SK-N-DZ (cell line): ENCODE measurements around the gene KRTAP9-8. TPM values are rescaled to one million over a fixed set of nuclear protein-coding genes. Genes with fewer than 3 reads are reported as not detected.
"Not testable (repeated sequence)": the region's sequence is repeated elsewhere in the genome, so short reads cannot be mapped to it uniquely, and the experiment has no call there.

ENCODE experiments used
- DNase-seq: peaks from one replicate; pipeline ENCODE4 v3.0.0-alpha.2; 2015; ENCODE audit warnings: low spot score
- polyA plus RNA-seq, 2 experiments: library from polyadenylated mRNA; depleted of rRNA; stranded (reverse); fragments of >200 nt; gene quantifications; 2 replicates each; pipeline ENCODE4 v1.2.3, GENCODE V29; 2014

The KRTAP9-8 gene, protein sequence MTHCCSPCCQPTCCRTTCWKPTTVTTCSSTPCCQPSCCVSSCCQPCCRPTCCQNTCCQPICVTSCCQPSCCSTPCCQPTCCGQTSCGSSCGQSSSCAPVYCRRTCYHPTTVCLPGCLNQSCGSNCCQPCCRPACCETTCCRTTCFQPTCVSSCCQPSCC
- polyA plus RNA-seq (2014; cell fraction: cytosol; rRNA removed): not detected in 2 replicates
- not detected in 2 replicates for polyA plus RNA-seq (2014; cell fraction: nucleus; rRNA removed)

DNA sequence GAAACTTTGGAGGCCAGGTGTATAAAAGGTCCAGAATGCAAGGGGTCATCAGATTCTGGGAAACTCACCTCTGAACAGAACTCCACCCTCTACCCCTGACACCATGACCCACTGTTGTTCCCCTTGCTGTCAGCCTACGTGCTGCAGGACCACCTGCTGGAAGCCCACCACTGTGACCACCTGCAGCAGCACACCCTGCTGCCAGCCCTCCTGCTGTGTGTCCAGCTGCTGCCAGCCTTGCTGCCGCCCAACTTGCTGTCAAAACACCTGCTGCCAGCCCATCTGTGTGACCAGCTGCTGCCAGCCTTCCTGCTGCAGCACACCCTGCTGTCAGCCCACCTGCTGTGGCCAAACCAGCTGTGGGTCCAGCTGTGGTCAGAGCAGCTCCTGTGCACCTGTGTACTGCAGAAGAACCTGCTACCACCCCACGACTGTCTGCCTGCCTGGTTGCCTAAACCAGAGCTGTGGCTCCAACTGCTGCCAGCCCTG lies at the start of gene KRTAP9-8:
TSS of gene KRTAP9-8 (plus strand) at position 51 of the 489 bp plus-strand sequence. CDS start at position 104, 53 bp downstream.
- DNase-seq: not testable (repeated sequence)

DNA sequence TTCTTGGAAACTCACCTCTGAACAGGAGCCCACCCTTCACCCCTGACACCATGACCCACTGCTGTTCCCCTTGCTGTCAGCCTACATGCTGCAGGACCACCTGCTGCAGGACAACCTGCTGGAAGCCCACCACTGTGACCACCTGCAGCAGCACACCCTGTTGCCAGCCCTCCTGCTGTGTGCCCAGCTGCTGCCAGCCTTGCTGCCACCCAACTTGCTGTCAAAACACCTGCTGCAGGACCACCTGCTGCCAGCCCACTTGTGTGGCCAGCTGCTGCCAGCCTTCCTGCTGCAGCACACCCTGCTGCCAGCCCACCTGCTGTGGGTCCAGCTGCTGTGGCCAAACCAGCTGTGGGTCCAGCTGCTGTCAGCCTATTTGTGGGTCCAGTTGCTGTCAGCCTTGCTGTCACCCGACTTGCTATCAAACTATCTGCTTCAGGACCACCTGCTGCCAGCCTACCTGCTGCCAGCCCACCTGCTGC lies 47.9 kb upstream of the KRTAP9-8 start, which contains the start of gene KRTAP9-1:
TSS of gene KRTAP9-1 (plus strand) at position 51 of the 482 bp plus-strand sequence. CDS start at position 51, 0 bp downstream.
- not testable (repeated sequence) for DNase-seq

- DNase-seq: no peak
These were observed 47.5 kb upstream of the KRTAP9-8 start for GRCh38 chr17:41190328-41190727.

- DNase-seq: no peak
These were observed 41.7 kb upstream of the KRTAP9-8 start for GRCh38 chr17:41196068-41196467.

DNA sequence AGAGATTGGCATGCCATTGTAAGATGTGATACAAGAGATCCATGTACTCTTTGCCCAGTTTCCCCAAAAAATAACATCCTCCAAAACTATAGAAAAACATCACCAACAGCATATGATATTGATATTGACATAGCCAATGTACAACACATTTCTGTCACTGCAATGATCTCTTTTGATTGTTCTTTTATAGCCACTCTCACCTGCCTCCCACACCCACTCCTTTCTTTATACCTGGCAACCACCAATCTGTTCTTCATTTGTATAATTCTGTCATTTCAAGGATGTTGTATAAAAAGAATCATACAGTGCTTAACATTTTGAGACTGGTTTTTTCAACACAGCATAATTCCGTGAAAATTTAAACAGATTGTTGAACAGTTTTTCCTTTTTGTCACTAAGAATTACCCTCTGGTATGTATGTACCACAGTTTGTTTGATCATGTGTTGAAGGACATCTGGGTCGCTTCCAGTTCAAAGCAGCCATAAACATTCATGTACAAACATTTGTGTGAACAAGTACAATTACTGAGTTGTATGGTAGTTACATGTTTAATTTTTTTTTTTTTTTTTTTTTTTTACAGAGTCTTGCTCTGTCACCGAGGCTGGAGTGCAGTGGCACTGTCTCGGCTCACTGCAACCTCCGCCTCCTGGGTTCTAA lies 38.2 kb upstream of the KRTAP9-8 start:
- DNase-seq: no peak

DNA sequence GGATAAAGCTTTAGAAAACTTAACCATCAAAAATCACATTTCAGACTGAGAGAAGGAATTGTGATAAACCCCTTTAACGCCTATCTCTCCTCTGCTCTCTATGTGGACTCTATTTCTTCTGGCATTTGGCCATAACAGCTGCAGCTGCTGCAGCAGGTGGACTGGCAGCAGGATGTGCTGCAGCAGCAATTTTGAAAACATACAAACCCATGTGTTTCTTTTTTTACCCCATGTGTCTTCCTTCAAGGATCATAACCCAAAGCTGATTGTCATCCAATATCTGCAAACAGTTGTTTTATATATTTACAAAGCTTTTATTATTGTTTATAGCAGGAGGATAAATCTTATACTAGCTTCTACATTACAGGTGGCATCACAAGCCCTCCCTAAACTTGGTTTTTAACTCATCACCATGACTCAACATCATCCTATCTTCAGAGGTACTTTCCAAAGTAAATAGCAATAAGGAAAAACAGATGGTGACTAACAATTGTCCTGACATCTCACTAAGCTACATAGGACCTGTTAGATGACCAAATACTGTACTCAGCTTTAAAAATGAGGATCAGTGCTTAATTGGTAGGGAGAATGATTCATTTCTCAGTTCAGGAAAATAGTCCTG lies 25.8 kb upstream of the KRTAP9-8 start:
- no peak for DNase-seq

GRCh38 chr17:41212524-41213169 lies 25.2 kb upstream of the KRTAP9-8 start:
- no peak for DNase-seq

DNA sequence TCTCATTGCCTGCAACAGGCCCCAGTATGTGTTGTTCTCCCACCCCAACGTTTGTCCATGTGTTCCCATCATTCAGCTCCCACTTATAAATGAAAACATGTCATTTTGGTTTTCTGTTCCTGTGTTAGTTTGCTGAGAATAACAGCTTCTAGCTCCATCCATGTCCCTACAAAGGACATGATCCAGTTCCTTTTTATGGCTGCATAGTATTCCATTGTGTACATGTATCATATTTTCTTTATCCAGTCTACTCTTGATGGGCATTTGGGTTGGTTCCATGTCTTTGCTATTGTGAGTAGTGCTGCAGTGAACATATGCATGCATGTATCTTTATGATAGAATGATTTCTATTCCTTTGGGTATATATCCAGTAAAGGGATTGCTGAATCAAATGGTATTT lies 22.1 kb upstream of the KRTAP9-8 start:
- DNase-seq: no peak

GRCh38 chr17:41223821-41224220 lies 14.0 kb upstream of the KRTAP9-8 start:
- no peak for DNase-seq

GRCh38 chr17:41226051-41226450 lies 11.7 kb upstream of the KRTAP9-8 start:
- DNase-seq: no peak

- not testable (repeated sequence) for DNase-seq
These were observed 11.2 kb upstream of the KRTAP9-8 start, which contains the start of gene KRTAP9-2 for GRCh38 chr17:41226598-41227095. Gene KRTAP9-2, plus strand, starts transcription at chr17:41226648. Its CDS starts 7 bp downstream, at chr17:41226655.

GRCh38 chr17:41230094-41230493 lies 7.7 kb upstream of the KRTAP9-8 start:
- no peak for DNase-seq

DNA sequence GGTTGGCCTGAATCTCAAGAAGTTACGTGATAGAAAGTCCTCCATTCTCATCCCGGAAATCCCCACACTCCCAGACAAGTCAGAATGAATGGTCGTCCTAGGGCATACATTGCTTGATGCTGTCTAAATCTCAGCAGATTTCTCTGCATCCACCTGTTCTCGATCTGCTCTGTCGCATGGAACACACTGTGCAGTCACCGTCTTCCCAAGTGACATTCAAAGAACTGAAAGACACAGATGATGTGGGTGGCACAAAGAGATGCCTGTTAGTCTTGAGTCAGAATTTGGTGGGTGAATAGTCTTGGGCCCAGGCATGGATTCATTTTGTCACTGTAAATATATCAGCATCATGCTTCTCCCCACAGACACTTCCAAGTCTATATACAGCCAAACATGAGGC lies 6.1 kb upstream of the KRTAP9-8 start:
- no peak for DNase-seq

DNA sequence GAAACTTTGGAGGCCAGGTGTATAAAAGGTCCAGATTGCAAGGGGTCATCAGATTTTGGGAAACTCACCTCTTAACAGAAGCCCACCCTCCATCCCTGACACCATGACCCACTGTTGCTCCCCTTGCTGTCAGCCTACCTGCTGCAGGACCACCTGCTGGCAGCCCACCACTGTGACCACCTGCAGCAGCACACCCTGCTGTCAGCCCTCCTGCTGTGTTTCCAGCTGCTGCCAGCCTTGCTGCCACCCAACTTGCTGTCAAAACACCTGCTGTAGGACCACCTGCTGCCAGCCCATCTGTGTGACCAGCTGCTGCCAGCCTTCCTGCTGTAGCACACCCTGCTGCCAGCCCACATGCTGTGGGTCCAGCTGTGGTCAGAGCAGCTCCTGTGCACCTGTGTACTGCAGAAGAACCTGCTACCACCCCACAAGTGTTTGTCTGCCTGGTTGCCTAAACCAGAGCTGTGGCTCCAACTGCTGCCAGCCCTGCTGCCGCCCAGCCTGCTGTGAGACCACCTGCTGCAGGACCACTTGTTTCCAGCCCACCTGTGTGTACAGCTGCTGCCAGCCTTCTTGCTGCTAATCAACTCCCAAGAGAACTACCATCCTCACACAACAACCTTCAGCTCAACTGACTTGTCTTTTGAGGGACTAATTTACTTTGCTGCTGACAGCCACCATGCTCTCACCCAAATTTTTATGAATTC lies 5.2 kb upstream of the KRTAP9-8 start, which contains the start of gene KRTAP9-3:
TSS of gene KRTAP9-3 (plus strand) at position 51 of the 707 bp plus-strand sequence. CDS start at position 104, 53 bp downstream.
- not testable (repeated sequence) for DNase-seq

GRCh38 chr17:41237116-41237515 lies 683 bp upstream of the KRTAP9-8 start:
- DNase-seq: not testable (repeated sequence)

- not testable (repeated sequence) for DNase-seq
These were observed 9.4 kb downstream of the KRTAP9-8 start for GRCh38 chr17:41246995-41247787.

DNA sequence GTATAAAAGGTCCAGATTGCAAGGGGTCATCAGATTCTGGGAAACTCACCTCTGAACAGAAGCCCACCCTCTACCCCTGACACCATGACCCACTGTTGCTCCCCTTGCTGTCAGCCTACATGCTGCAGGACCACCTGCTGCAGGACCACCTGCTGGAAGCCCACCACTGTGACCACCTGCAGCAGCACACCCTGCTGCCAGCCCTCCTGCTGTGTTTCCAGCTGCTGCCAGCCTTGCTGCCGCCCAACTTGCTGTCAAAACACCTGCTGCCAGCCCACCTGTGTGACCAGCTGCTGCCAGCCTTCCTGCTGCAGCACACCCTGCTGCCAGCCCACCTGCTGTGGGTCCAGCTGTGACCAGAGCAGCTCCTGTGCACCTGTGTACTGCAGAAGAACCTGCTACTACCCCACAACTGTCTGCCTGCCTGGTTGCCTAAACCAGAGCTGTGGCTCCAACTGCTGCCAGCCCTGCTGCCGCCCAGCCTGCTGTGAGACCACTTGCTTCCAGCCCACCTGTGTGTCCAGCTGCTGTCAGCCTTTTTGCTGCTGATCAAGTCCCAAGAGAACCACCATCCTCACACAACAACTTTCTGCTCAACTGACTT lies 11.9 kb downstream of the KRTAP9-8 start, which contains the start of gene KRTAP9-4:
TSS of gene KRTAP9-4 (plus strand) at position 51 of the 604 bp plus-strand sequence. CDS start at position 85, 34 bp downstream.
- DNase-seq: peak; percentile 0

- no peak for DNase-seq
These were observed 13.5 kb downstream of the KRTAP9-8 start for GRCh38 chr17:41251261-41251660.

DNA sequence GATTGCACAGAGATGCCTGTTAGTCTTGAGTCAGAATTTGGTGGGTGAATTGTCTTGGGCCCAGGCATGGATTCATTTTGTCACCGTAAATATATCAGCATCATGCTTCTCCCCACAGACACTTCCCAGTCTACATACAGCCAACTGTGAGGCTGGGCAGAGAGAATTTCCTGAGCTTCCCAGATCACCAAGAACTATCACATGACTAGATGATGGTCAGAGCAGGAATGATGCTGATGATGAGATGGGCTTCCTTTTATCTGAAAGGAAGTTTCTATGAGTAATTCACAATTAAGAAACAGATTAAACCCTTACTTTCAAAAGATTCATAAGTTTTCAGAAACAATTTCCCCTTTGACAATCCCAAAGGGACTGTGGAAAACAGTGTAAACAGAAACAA lies 17.1 kb downstream of the KRTAP9-8 start:
- DNase-seq: peak; percentile 0
